ENCODE measurements around the gene ADAM12. TPM values are rescaled to one million over a fixed set of nuclear protein-coding genes. Genes with fewer than 3 reads are reported as not detected.

Gene ADAM12
- total and polyA plus RNA-seq, 2 donors from 2014 or later: 0.26 to 3.3 TPM

DNA sequence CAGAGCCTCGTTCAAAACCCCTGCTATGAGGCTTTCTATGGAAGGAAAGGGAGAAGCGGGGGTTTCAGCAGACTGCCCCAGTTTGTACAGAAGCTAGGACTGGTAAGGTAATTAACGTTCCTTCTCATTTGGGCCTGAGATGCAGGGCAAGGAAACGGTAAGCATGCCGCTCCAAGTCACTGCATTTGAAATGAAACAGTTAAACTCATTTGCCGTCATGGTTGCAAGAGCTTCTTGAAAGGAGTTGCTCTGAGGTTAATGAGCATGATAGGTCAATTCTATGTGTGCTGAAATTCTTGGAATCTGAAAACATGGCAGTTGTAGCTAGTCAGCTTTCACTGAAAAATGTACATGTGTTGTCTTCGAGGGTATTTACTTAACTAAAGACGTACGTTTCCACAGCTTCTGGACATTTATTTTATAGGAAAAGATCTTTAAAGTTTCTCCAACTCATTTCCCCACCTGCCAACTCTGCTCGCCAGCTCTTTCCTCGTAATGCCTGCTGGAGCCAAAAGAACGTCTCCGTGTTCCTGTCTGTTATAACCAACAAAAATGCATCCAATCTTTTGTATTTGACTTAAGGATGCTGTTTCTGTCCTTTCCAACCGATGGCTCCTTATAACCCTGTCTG, 73.3 kb downstream of the ADAM12 start:
- Histone ChIP-seq H3K9me3 (ENCODE audit: control insufficient read depth in 2 of 3, insufficient read depth in 1 of 3, low read length in 3 of 3) (no peaks in the 10 kb centered on the region), H3K4me1 (ENCODE audit: control insufficient read depth in 2 of 3, insufficient read depth in 2 of 3, low read depth in 1 of 3, low read length in 3 of 3) (no peaks in the 10 kb centered on the region), H3K4me3 (ENCODE audit: low read length in 3 of 3) (no peak overlapping the region), H3K36me3 (ENCODE audit: control insufficient read depth in 2 of 3, insufficient read depth in 3 of 3, low read length in 3 of 3) (no peaks in the 10 kb centered on the region), H3K9ac (ENCODE audit: low read length in 3 of 3) (no peak overlapping the region), H3K27ac (ENCODE audit: low read depth in 2 of 2, low read length in 2 of 2) (no peak overlapping the region), H3K27me3 (ENCODE audit: control insufficient read depth, insufficient read depth, low read length) (no peaks in the 10 kb centered on the region)
- peak in 2 of 5 donors; percentile 60 to 62 for DNase-seq
- intact Hi-C loops (cut with DNase I): no loop called here
- no peak for TF ChIP-seq CTCF (IDR thresholded peaks at IDR 0.05; ENCODE audit: borderline replicate concordance, extremely low read depth, insufficient read depth)
- no peak for FAIRE-seq

GRCh38 chr10:126312167-126312566, 76.1 kb downstream of the ADAM12 start:
- DNase-seq (no peak), FAIRE-seq (no peak)
- Histone ChIP-seq H3K36me3 (ENCODE audit: control insufficient read depth in 2 of 3, insufficient read depth in 3 of 3, low read length in 3 of 3) (no peaks in the 10 kb centered on the region), H3K4me1 (ENCODE audit: control insufficient read depth in 2 of 3, insufficient read depth in 2 of 3, low read depth in 1 of 3, low read length in 3 of 3) (no peaks in the 10 kb centered on the region), H3K4me3 (ENCODE audit: low read length in 3 of 3) (no peak overlapping the region), H3K9ac (ENCODE audit: low read length in 3 of 3) (no peak overlapping the region), H3K27ac (ENCODE audit: low read depth in 2 of 2, low read length in 2 of 2) (no peak overlapping the region), H3K27me3 (ENCODE audit: control insufficient read depth, insufficient read depth, low read length) (no peaks in the 10 kb centered on the region), H3K9me3 (ENCODE audit: control insufficient read depth in 2 of 3, insufficient read depth in 1 of 3, low read length in 3 of 3) (no peaks in the 10 kb centered on the region)
- TF ChIP-seq CTCF (IDR thresholded peaks at IDR 0.05; ENCODE audit: borderline replicate concordance, extremely low read depth, insufficient read depth): no peak
- intact Hi-C loops (cut with DNase I): no loop called here

DNA sequence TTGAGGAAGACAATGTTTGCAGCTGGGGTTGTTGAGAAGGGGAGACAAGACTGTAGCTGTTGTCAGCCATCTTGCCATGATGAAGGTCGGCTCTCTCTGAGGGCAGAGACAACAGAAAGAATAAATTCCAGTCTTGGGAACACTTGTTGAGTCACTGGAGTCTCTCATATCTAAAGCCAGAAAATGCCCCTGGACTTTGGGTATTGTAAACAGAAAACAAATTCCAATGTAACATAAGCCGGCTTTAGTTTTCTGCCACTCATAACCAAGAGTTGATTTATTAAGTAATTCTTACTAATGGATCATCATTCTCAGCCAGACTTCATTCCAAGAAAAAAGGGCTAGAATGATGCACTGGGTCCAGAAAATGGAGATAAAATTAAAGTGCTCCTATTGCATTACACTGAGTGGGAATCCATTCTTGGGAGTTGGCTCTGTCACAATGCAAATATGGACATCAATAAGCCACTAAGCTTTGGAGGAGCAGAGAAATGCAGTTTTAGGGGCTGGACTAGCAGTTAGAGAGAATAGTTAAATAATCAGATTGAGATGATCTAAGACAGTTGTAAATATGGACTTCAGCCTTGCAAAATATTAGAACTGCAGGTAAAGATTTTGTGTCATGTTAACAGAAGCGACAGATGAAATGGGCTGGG, 78.9 kb downstream of the ADAM12 start:
- Histone ChIP-seq H3K27me3 (ENCODE audit: control insufficient read depth, insufficient read depth, low read length) (no peaks in the 10 kb centered on the region), H3K9ac (ENCODE audit: low read length in 3 of 3) (no peak overlapping the region), H3K4me3 (ENCODE audit: low read length in 3 of 3) (no peak overlapping the region), H3K4me1 (ENCODE audit: control insufficient read depth in 2 of 3, insufficient read depth in 2 of 3, low read depth in 1 of 3, low read length in 3 of 3) (no peaks in the 10 kb centered on the region), H3K27ac (ENCODE audit: low read depth in 2 of 2, low read length in 2 of 2) (no peak overlapping the region), H3K36me3 (ENCODE audit: control insufficient read depth in 2 of 3, insufficient read depth in 3 of 3, low read length in 3 of 3) (no peaks in the 10 kb centered on the region), H3K9me3 (ENCODE audit: control insufficient read depth in 2 of 3, insufficient read depth in 1 of 3, low read length in 3 of 3) (peaks cover 0 to 4% (median 0%) of the 10 kb centered on the region in 3 donors)
- DNase-seq (no peak), FAIRE-seq (no peak)
- intact Hi-C loops (cut with DNase I): no loop called here
- no peak for TF ChIP-seq CTCF (IDR thresholded peaks at IDR 0.05; ENCODE audit: borderline replicate concordance, extremely low read depth, insufficient read depth)
